ENCODE data around the gene GATAD2B. TPM values are rescaled to one million over a fixed set of nuclear protein-coding genes. Genes with fewer than 3 reads are reported as not detected.

The GATAD2B gene
- total and polyA plus RNA-seq, 2 donors (not counting 3 experiments of a cell fraction or from before 2014, with no cell fraction given), result 8.5 to 46.3 TPM

- ChIA-PET POLR2A (no interaction called here), CTCF (interaction anchor here (1.9 to 2.3 kb wide), 2 partner anchors 8 to 13 kb away, joined by 11 to 12 read pairs; no protein-coding TSS in a partner anchor)
- Histone ChIP-seq H3K27me3 (ENCODE audit: control insufficient read depth in 2 of 2, insufficient read depth in 2 of 2, low read length in 2 of 2) (no peaks in the 10 kb centered on the region), H3K4me1 (ENCODE audit: control insufficient read depth, extremely low read depth, insufficient read depth, low read length) (peaks cover 22% of the 10 kb centered on the region), H3K36me3 (ENCODE audit: control insufficient read depth in 2 of 2, extremely low read depth in 1 of 2, insufficient read depth in 2 of 2, low read length in 2 of 2) (peaks cover 7 to 25% of the 10 kb centered on the region in 2 experiments), H3K27ac (ENCODE audit: insufficient read depth, low read depth, low read length) (peak overlapping the region; percentile 39), H3K9me1 (replicated peaks; ENCODE audit: control insufficient read depth, extremely low read depth, insufficient read depth, low read length) (no peaks in the 10 kb centered on the region), H3K9me3 (replicated peaks; ENCODE audit: control insufficient read depth, insufficient read depth, low read length) (no peaks in the 10 kb centered on the region), H3K4me3 (replicated peaks in 1 of 3; ENCODE audit: insufficient read depth in 1 of 3, low read depth in 1 of 3, low read length in 3 of 3) (no peak overlapping the region), H2AFZ (ENCODE audit: low read depth, low read length) (no peak overlapping the region), H3K79me2 (ENCODE audit: control insufficient read depth, insufficient read depth, low read length) (no peaks in the 10 kb centered on the region), H3K4me2 (ENCODE audit: insufficient read depth, low read length) (no peak overlapping the region), H3K9ac (replicated peaks; ENCODE audit: extremely low read depth, insufficient read depth, low read length) (no peak overlapping the region), H4K20me1 (replicated peaks; ENCODE audit: control insufficient read depth, extremely low read depth, insufficient read depth, low read length) (no peaks in the 10 kb centered on the region)
- BruUV-seq (replicated peaks), result no TSS peak
- DNase-seq (ENCODE audit: low read depth, low spot score) (no peak), FAIRE-seq (no peak)
- no peak for TF ChIP-seq JUN (IDR thresholded peaks at IDR 0.05; ENCODE audit: borderline replicate concordance, insufficient read depth, insufficient read length, low read depth)
- TF ChIP-seq, protein P1, sequence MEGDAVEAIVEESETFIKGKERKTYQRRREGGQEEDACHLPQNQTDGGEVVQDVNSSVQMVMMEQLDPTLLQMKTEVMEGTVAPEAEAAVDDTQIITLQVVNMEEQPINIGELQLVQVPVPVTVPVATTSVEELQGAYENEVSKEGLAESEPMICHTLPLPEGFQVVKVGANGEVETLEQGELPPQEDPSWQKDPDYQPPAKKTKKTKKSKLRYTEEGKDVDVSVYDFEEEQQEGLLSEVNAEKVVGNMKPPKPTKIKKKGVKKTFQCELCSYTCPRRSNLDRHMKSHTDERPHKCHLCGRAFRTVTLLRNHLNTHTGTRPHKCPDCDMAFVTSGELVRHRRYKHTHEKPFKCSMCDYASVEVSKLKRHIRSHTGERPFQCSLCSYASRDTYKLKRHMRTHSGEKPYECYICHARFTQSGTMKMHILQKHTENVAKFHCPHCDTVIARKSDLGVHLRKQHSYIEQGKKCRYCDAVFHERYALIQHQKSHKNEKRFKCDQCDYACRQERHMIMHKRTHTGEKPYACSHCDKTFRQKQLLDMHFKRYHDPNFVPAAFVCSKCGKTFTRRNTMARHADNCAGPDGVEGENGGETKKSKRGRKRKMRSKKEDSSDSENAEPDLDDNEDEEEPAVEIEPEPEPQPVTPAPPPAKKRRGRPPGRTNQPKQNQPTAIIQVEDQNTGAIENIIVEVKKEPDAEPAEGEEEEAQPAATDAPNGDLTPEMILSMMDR (IDR thresholded peaks at IDR 0.05; ENCODE audit: extremely low read depth in 1 of 2, insufficient read depth in 1 of 2, low read depth in 1 of 2, low read length in 2 of 2), result no peak
- no peak for TF ChIP-seq FOS (IDR thresholded peaks at IDR 0.05; ENCODE audit: borderline replicate concordance, insufficient read depth, low read length)
- TF ChIP-seq MAX (IDR thresholded peaks at IDR 0.05; ENCODE audit: insufficient read depth, insufficient read length), result no peak
- TF ChIP-seq POLR2A (IDR thresholded peaks at IDR 0.05; ENCODE audit: low read depth, low read length), result no peak
- TF ChIP-seq EZH2 (IDR thresholded peaks at IDR 0.05; ENCODE audit: borderline replicate concordance, low read depth, low read length, severe bottlenecking), result no peak
- TF ChIP-seq MYC (IDR thresholded peaks at IDR 0.05; ENCODE audit: low read depth, low read length), result no peak
- TF ChIP-seq GATA2 (IDR thresholded peaks at IDR 0.05; ENCODE audit: insufficient read depth, insufficient read length, low read depth, low read length), result no peak
- TF ChIP-seq POLR2AphosphoS5 (IDR thresholded peaks at IDR 0.05; ENCODE audit: insufficient read depth, low read depth, low read length), result no peak
- dilution Hi-C loops (cut with MboI; ENCODE audit: extremely low pct_ligation_motif_present, low sequenced_read_pairs) (no loop called here), intact Hi-C loops (cut with micrococcal nuclease) (no loop called here)
These were observed 158.5 kb downstream of the GATAD2B start for GRCh38 chr1:153764310-153764709.

Data from endothelial cell of umbilical vein (primary cell).